ENCODE results near the gene DDX17. TPM values are rescaled to one million over a fixed set of nuclear protein-coding genes. Genes with fewer than 3 reads are reported as not detected.

The DDX17 gene
- polyA plus RNA-seq, 1 donor (not counting 4 experiments of a cell fraction or from before 2014, with no cell fraction given), result 270 TPM

DNA sequence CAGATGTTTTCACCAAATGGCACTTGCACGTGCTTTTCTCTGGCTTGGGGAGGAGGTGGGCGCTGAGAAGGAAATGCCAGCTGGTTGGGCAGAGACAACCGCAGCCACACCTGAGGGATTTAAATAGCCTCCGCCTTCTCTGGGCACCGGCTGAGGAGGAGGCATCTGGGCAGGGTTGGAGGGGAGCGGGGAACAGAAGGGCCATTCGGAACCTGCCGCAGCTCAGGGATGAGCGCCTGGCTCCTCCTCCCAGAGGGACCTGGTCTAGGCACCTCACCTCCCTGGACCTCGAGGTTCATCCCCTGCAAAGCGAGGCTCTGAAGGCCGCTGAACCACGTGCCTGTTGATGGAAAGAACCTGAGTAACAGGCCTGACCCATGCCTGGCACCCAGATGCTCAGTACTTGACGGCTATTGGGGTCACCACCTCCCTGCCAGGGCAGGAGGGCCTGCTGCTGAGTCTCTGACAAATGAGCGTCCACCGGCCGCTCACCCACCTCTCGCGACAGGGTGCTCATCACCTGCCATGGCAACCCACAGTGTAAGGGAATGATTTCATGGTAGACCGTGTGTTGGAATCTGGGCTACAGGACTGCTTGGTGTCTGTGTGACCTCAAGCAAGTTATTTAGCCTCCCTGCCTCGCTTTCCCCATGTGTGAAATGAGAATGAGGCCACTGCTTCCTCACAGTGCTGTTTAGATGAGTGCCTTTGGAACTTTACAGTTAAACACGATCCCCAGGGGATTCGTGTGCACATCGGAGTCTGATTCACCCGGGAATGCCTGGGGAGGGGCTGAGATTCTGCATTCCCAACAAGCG is 40.2 kb downstream of the DDX17 start:
- peaks cover 2% of the 10 kb centered on the region for H4K20me1 ChIP-seq (ENCODE audit: control insufficient read depth, extremely low read depth, insufficient read depth, low read length)
- H3K36me3 ChIP-seq (ENCODE audit: control insufficient read depth in 2 of 2, extremely low read depth in 1 of 2, insufficient read depth in 2 of 2, low read length in 2 of 2), result no peaks in the 10 kb centered on the region
- no peak overlapping the region for H2AFZ ChIP-seq (ENCODE audit: control insufficient read depth, low read length)
- no peak overlapping the region for H3K9ac ChIP-seq (ENCODE audit: control insufficient read depth, extremely low read depth, insufficient read depth, low read length)
- H3K27me3 ChIP-seq (ENCODE audit: control insufficient read depth, extremely low read depth, insufficient read depth, low read length), result peaks cover 32% of the 10 kb centered on the region
- H3K4me3 ChIP-seq (ENCODE audit: control insufficient read depth in 2 of 3, extremely low read depth in 1 of 3, insufficient read depth in 2 of 3, low read depth in 1 of 3, low read length in 3 of 3), result no peak overlapping the region
- no peak for DNase-seq (ENCODE audit: low read depth, low spot score)
- no peaks in the 10 kb centered on the region for H3K79me2 ChIP-seq (ENCODE audit: control insufficient read depth, insufficient read depth, low read length)
- no peaks in the 10 kb centered on the region for H3K9me1 ChIP-seq (ENCODE audit: control insufficient read depth, extremely low read depth, insufficient read depth, low read length)
- FAIRE-seq, result no peak
- H3K27ac ChIP-seq (ENCODE audit: control insufficient read depth, insufficient read depth, low read length), result no peak overlapping the region
- H3K4me1 ChIP-seq (ENCODE audit: control insufficient read depth, extremely low read depth, insufficient read depth, low read length), result peaks cover 22% of the 10 kb centered on the region
- H3K9me3 ChIP-seq (ENCODE audit: control insufficient read depth, low read depth, low read length), result no peaks in the 10 kb centered on the region
- dilution Hi-C loops (cut with MboI; ENCODE audit: extremely low pct_ligation_motif_present, low sequenced_read_pairs), result no loop called here
- H3K4me2 ChIP-seq (ENCODE audit: control insufficient read depth, extremely low read depth, insufficient read depth, low read depth, low read length), result no peak overlapping the region
- TF ChIP-seq, protein P1, sequence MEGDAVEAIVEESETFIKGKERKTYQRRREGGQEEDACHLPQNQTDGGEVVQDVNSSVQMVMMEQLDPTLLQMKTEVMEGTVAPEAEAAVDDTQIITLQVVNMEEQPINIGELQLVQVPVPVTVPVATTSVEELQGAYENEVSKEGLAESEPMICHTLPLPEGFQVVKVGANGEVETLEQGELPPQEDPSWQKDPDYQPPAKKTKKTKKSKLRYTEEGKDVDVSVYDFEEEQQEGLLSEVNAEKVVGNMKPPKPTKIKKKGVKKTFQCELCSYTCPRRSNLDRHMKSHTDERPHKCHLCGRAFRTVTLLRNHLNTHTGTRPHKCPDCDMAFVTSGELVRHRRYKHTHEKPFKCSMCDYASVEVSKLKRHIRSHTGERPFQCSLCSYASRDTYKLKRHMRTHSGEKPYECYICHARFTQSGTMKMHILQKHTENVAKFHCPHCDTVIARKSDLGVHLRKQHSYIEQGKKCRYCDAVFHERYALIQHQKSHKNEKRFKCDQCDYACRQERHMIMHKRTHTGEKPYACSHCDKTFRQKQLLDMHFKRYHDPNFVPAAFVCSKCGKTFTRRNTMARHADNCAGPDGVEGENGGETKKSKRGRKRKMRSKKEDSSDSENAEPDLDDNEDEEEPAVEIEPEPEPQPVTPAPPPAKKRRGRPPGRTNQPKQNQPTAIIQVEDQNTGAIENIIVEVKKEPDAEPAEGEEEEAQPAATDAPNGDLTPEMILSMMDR (optimal IDR thresholded peaks at IDR 0.05 in 1 of 3, IDR thresholded peaks at IDR 0.05 in 1 of 3, conservative IDR thresholded peaks at IDR 0.05 in 1 of 3; ENCODE audit: extremely low read depth in 1 of 3, insufficient read depth in 2 of 3, low read length in 3 of 3), result no peak
- TF ChIP-seq EZH2 (IDR thresholded peaks at IDR 0.05; ENCODE audit: low read length), result no peak

DNA sequence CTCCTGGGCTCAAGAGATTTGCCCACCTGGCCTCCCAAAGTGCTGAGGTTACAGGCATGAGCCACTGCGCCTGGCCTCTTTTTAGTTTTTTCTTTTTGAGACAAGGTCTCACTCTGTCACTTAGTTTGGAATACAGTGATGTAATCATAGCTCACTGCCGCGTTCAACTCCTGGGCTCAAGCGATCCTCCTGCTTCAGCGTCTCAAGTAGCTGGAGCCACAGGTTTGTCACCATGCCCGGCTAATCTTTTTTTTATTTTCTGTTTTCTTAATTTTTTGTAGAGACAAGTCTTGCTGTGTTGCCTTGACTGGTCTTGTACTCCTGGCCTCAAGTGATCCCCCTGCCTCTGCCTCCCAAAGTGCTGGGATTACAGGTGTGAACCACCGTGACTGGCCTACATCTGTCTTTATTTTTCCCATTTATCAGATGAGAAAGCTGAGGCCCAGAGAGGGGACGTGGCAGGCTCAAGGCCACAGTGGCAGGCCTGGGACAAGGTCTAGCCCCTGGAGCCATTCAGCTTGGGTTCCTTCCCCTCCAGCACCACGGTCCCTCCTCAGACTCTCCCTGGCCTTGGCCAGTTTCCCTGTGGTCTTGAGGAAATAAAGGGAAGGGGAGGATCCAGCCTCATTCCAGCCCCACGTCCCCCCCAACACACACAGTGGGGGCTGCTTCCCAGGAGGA is 41.0 kb downstream of the DDX17 start:
- no peak overlapping the region for H3K27ac ChIP-seq (ENCODE audit: control insufficient read depth, insufficient read depth, low read length)
- DNase-seq (ENCODE audit: low read depth, low spot score), result no peak
- H3K27me3 ChIP-seq (ENCODE audit: control insufficient read depth, extremely low read depth, insufficient read depth, low read length), result peaks cover 40% of the 10 kb centered on the region
- no peaks in the 10 kb centered on the region for H3K9me3 ChIP-seq (ENCODE audit: control insufficient read depth, low read depth, low read length)
- no peak overlapping the region for H2AFZ ChIP-seq (ENCODE audit: control insufficient read depth, low read length)
- H4K20me1 ChIP-seq (ENCODE audit: control insufficient read depth, extremely low read depth, insufficient read depth, low read length), result peaks cover 2% of the 10 kb centered on the region
- no peaks in the 10 kb centered on the region for H3K36me3 ChIP-seq (ENCODE audit: control insufficient read depth in 2 of 2, extremely low read depth in 1 of 2, insufficient read depth in 2 of 2, low read length in 2 of 2)
- H3K4me2 ChIP-seq (ENCODE audit: control insufficient read depth, extremely low read depth, insufficient read depth, low read depth, low read length), result no peak overlapping the region
- dilution Hi-C loops (cut with MboI; ENCODE audit: extremely low pct_ligation_motif_present, low sequenced_read_pairs), result no loop called here
- H3K9me1 ChIP-seq (ENCODE audit: control insufficient read depth, extremely low read depth, insufficient read depth, low read length), result no peaks in the 10 kb centered on the region
- H3K4me1 ChIP-seq (ENCODE audit: control insufficient read depth, extremely low read depth, insufficient read depth, low read length), result peaks cover 22% of the 10 kb centered on the region
- H3K79me2 ChIP-seq (ENCODE audit: control insufficient read depth, insufficient read depth, low read length), result no peaks in the 10 kb centered on the region
- TF ChIP-seq, protein P1 (optimal IDR thresholded peaks at IDR 0.05 in 1 of 3, IDR thresholded peaks at IDR 0.05 in 1 of 3, conservative IDR thresholded peaks at IDR 0.05 in 1 of 3; ENCODE audit: extremely low read depth in 1 of 3, insufficient read depth in 2 of 3, low read length in 3 of 3), result no peak
- TF ChIP-seq EZH2 (IDR thresholded peaks at IDR 0.05; ENCODE audit: low read length), result no peak
- no peak overlapping the region for H3K9ac ChIP-seq (ENCODE audit: control insufficient read depth, extremely low read depth, insufficient read depth, low read length)
- no peak for FAIRE-seq
- no peak overlapping the region for H3K4me3 ChIP-seq (ENCODE audit: control insufficient read depth in 2 of 3, extremely low read depth in 1 of 3, insufficient read depth in 2 of 3, low read depth in 1 of 3, low read length in 3 of 3)

Data from keratinocyte (primary cell).